HepG2 (cell line): ENCODE measurements around the gene BCAS3. TPM values are rescaled to one million over a fixed set of nuclear protein-coding genes. Genes with fewer than 3 reads are reported as not detected.
A peak's percentile ranks its signal among the peaks of the same experiment; 100 is the strongest.

Experiments used
- ARID5B ChIP-seq: IDR thresholded peaks from 2 replicates; pipeline ENCODE4 v1.4.0; 2020; ENCODE audit warnings: mild to moderate bottlenecking, missing genetic modification reagents
- ASH2L ChIP-seq: fragments of 300-600, 200-600 bp; sonication (generic); IDR thresholded peaks from 2 replicates; pipeline ENCODE4 v1.7.0; 2017; ENCODE audit warnings: low read depth, mild to moderate bottlenecking, moderate library complexity, mixed read lengths, low read length; ENCODE audit not compliant: insufficient read length
- CBX1 ChIP-seq: IDR thresholded peaks from one replicate; pipeline ENCODE4 v1.6.1; 2016; ENCODE audit warnings: antibody characterized with exemption, low read depth
- CENPX ChIP-seq: sonication (generic); formaldehyde crosslinking; IDR thresholded peaks from 2 replicates; pipeline ENCODE4 v1.9.0; 2021; ENCODE audit warnings: mild to moderate bottlenecking, missing genetic modification reagents, moderate library complexity
- FOSL2 ChIP-seq: sonication (generic); formaldehyde crosslinking; IDR thresholded peaks from 2 replicates; pipeline ENCODE4 v1.4.0; 2020; ENCODE audit warnings: missing genetic modification reagents
- FOXA1 ChIP-seq, 2 experiments: fragments of 450-650 bp in 1 of 2; sonication (generic) in 1 of 2; formaldehyde crosslinking in 1 of 2; IDR thresholded peaks; 2 replicates each; pipeline versions ENCODE4 v1.4.0 to v1.6.1; 2016 to 2020; ENCODE audit warnings: missing genetic modification reagents in 1 of 2
- GTF2F1 ChIP-seq: fragments of 150-350 bp; IDR thresholded peaks from 2 replicates; pipeline ENCODE4 v1.6.1; 2014; ENCODE audit warnings: low read length
- GZF1 ChIP-seq: sonication (generic); formaldehyde crosslinking; IDR thresholded peaks from 2 replicates; pipeline ENCODE4 v1.5.1; 2020; ENCODE audit warnings: mild to moderate bottlenecking, missing genetic modification reagents
- HNF4A ChIP-seq: sonication (generic); formaldehyde crosslinking; IDR thresholded peaks from 2 replicates; pipeline ENCODE4 v1.4.0; 2020; ENCODE audit warnings: missing genetic modification reagents
- KLF12 ChIP-seq: sonication (generic); formaldehyde crosslinking; IDR thresholded peaks from 2 replicates; pipeline ENCODE4 v1.4.0; 2020; ENCODE audit warnings: missing genetic modification reagents, borderline replicate concordance
- KLF13 ChIP-seq: sonication (generic); formaldehyde crosslinking; IDR thresholded peaks from 2 replicates; pipeline ENCODE4 v1.4.0; 2020; ENCODE audit warnings: mild to moderate bottlenecking, missing genetic modification reagents
- KLF15 ChIP-seq: sonication (generic); formaldehyde crosslinking; IDR thresholded peaks from 2 replicates; pipeline ENCODE4 v1.8.1; 2023; ENCODE audit warnings: borderline replicate concordance, mild to moderate bottlenecking, inconsistent platforms, missing genetic modification reagents, mixed read lengths
- MTA3 ChIP-seq: sonication (generic); formaldehyde crosslinking; IDR thresholded peaks from 2 replicates; pipeline ENCODE4 v1.4.0; 2020; ENCODE audit warnings: missing genetic modification reagents
- MTF2 ChIP-seq: sonication (generic); formaldehyde crosslinking; IDR thresholded peaks from 2 replicates; pipeline ENCODE4 v1.5.0; 2020; ENCODE audit warnings: missing genetic modification reagents, borderline replicate concordance
- NR2C2 ChIP-seq: sonication (generic); formaldehyde crosslinking; IDR thresholded peaks from 2 replicates; pipeline ENCODE4 v1.4.0; 2020; ENCODE audit warnings: missing genetic modification reagents, mild to moderate bottlenecking, moderate library complexity, borderline replicate concordance
- PHF20 ChIP-seq: sonication (generic); formaldehyde crosslinking; IDR thresholded peaks from 2 replicates; pipeline ENCODE4 v1.5.0; 2020; ENCODE audit warnings: mild to moderate bottlenecking, missing genetic modification reagents
- REXO4 ChIP-seq: sonication (generic); formaldehyde crosslinking; IDR thresholded peaks from 2 replicates; pipeline ENCODE4 v1.8.0; 2022; ENCODE audit warnings: missing genetic modification reagents, mild to moderate bottlenecking, borderline replicate concordance
- TBL1XR1 ChIP-seq: fragments of 150-350 bp; IDR thresholded peaks from 2 replicates; pipeline ENCODE4 v1.6.1; 2014; ENCODE audit warnings: borderline replicate concordance, low read length; ENCODE audit not compliant: partially characterized antibody
- ZNF333 ChIP-seq: sonication (generic); formaldehyde crosslinking; IDR thresholded peaks from 2 replicates; pipeline ENCODE4 v1.4.0; 2020; ENCODE audit warnings: mild to moderate bottlenecking, missing genetic modification reagents, borderline replicate concordance
- ZNF737 ChIP-seq: sonication (generic); formaldehyde crosslinking; IDR thresholded peaks from 2 replicates; pipeline ENCODE4 v1.5.0; 2020; ENCODE audit warnings: missing genetic modification reagents, mild to moderate bottlenecking, borderline replicate concordance
- ZNF747 ChIP-seq: sonication (generic); formaldehyde crosslinking; IDR thresholded peaks from 2 replicates; pipeline ENCODE4 v1.8.1; 2023; ENCODE audit warnings: missing genetic modification reagents, mild to moderate bottlenecking, borderline replicate concordance
- ZNF790 ChIP-seq: sonication (generic); formaldehyde crosslinking; IDR thresholded peaks from 2 replicates; pipeline ENCODE4 v1.8.0; 2022; ENCODE audit warnings: missing genetic modification reagents, mild to moderate bottlenecking, borderline replicate concordance
- ZNF878 ChIP-seq: sonication (generic); formaldehyde crosslinking; IDR thresholded peaks from 2 replicates; pipeline ENCODE4 v1.8.1; 2023; ENCODE audit warnings: mild to moderate bottlenecking, missing genetic modification reagents, moderate library complexity
- ZSCAN22 ChIP-seq: sonication (generic); formaldehyde crosslinking; IDR thresholded peaks from 2 replicates; pipeline ENCODE4 v1.4.0; 2020; ENCODE audit warnings: mild to moderate bottlenecking, missing genetic modification reagents
- ZSCAN31 ChIP-seq: sonication (generic); formaldehyde crosslinking; IDR thresholded peaks from 2 replicates; pipeline ENCODE4 v1.5.0; 2020; ENCODE audit warnings: low read depth, mild to moderate bottlenecking, missing genetic modification reagents
- polyA plus RNA-seq, 8 experiments: library from polyadenylated mRNA; depleted of rRNA in 3 of 8; stranded (reverse) in 7 of 8; unstranded in 1 of 8; fragments of >200 nt; fragmentation: Illumina TruSeq in 4 of 8; extraction: Trizol in 4 of 8; gene quantifications; 2 replicates each; pipeline versions ENCODE4 v1.2.1 to v1.2.3, GENCODE V29; 2011 to 2016; ENCODE audit warnings: low read depth in 4 of 8, missing spikeins in 1 of 8, mixed read lengths in 1 of 8; ENCODE audit not compliant: insufficient read depth in 1 of 8
- total RNA-seq, 5 experiments: library from RNA; depleted of rRNA; stranded (reverse); fragments of >200 nt; fragmentation: Illumina TruSeq; extraction: Trizol; gene quantifications; 2 replicates each; pipeline ENCODE4 v1.2.3, GENCODE V29; 2016; ENCODE audit warnings: low read depth in 1 of 5
- TF ChIP-seq, protein P1 (sequence below): sonication (generic); formaldehyde crosslinking; IDR thresholded peaks from 2 replicates; pipeline ENCODE4 v1.8.0; 2022; ENCODE audit warnings: missing genetic modification reagents, mild to moderate bottlenecking, moderate library complexity, borderline replicate concordance

Gene BCAS3
- total and polyA plus RNA-seq, 2 of the 13 experiments (the other 11 are each of a cell fraction or from before 2014, with no cell fraction given) = 10.7 to 11.2 TPM

GRCh38 chr17:61065263-61065773, 387.7 kb downstream of the BCAS3 start (continued):
- TF ChIP-seq GTF2F1 (no peak), ZNF333 (CRISPR knock-in tag) (no peak), PHF20 (CRISPR knock-in tag) (no peak), HNF4A (CRISPR knock-in tag) (peak; percentile 88), ASH2L (peak; percentile 78), KLF15 (CRISPR knock-in tag) (no peak), REXO4 (CRISPR knock-in tag) (no peak), KLF13 (no peak), ZNF747 (CRISPR knock-in tag) (no peak), MTA3 (CRISPR knock-in tag) (no peak), CENPX (CRISPR knock-in tag) (no peak), TBL1XR1 (no peak), CBX1 (no peak), FOXA1 (IDR thresholded peaks at IDR 0.05) (no peak), FOXA1 (CRISPR knock-in tag; IDR thresholded peaks at IDR 0.05) (0 out of 2 replicates have a peak, but pooled peaks have one; percentile 26), GZF1 (CRISPR knock-in tag) (no peak), KLF12 (CRISPR knock-in tag) (no peak), NR2C2 (CRISPR knock-in tag) (peak; percentile 21; the same call in 1 of the 2 replicates), MTF2 (CRISPR knock-in tag) (no peak), ZNF878 (CRISPR knock-in tag) (no peak), ZSCAN31 (CRISPR knock-in tag) (no peak), FOSL2 (CRISPR knock-in tag) (peak; percentile 39; the same call in 1 of the 2 replicates), ZNF790 (CRISPR knock-in tag) (no peak), ZNF737 (CRISPR knock-in tag) (no peak), ARID5B (peak; percentile 87), ZSCAN22 (CRISPR knock-in tag) (no peak)
- TF ChIP-seq, protein P1, sequence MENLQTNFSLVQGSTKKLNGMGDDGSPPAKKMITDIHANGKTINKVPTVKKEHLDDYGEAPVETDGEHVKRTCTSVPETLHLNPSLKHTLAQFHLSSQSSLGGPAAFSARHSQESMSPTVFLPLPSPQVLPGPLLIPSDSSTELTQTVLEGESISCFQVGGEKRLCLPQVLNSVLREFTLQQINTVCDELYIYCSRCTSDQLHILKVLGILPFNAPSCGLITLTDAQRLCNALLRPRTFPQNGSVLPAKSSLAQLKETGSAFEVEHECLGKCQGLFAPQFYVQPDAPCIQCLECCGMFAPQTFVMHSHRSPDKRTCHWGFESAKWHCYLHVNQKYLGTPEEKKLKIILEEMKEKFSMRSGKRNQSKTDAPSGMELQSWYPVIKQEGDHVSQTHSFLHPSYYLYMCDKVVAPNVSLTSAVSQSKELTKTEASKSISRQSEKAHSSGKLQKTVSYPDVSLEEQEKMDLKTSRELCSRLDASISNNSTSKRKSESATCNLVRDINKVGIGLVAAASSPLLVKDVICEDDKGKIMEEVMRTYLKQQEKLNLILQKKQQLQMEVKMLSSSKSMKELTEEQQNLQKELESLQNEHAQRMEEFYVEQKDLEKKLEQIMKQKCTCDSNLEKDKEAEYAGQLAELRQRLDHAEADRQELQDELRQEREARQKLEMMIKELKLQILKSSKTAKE (CRISPR knock-in tag) = no peak
